Measurements from ENCODE around the gene GIMAP2.

GIMAP2 gene

GRCh38 chr7:150733482-150734095 lies 48.1 kb downstream of the GIMAP2 start:
- DNase-seq (ENCODE audit: low read depth): no peak

DNA sequence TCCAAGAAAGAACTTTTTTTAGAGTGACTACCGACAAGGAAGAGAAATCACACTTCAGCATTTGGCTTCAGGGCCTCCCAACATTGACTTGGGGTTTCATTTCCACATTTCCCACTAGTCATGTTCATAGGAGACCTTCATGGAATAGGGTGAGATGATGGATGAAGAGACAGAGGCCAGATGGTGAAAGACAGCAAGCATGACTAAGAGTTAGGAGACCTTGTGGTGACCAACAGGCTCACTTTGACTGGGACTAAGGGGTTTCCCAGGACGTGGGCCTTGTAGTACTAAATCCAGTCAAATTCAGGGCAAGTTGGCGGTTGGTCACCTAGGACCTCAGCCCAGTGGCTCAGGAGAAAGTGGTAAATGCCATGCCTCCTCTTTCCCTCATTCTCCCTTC lies 48.7 kb downstream of the GIMAP2 start:
- DNase-seq (ENCODE audit: low read depth): no peak

GRCh38 chr7:150735596-150736358 lies 50.3 kb downstream of the GIMAP2 start:
- DNase-seq (ENCODE audit: low read depth): no peak

GRCh38 chr7:150736864-150737263 lies 51.4 kb downstream of the GIMAP2 start:
- no peak for DNase-seq (ENCODE audit: low read depth)

- DNase-seq (ENCODE audit: low read depth): no peak
Measured at GRCh38 chr7:150737265-150738055, 52.0 kb downstream of the GIMAP2 start, which contains the start of gene GIMAP5. TSS of gene GIMAP5 (plus strand) at chr7:150737418. CDS start at chr7:150740885, 3,467 bp downstream.

GRCh38 chr7:150738092-150738491 lies 52.6 kb downstream of the GIMAP2 start:
- DNase-seq (ENCODE audit: low read depth): no peak

GRCh38 chr7:150738591-150739001 lies 53.1 kb downstream of the GIMAP2 start:
- no peak for DNase-seq (ENCODE audit: low read depth)

DNA sequence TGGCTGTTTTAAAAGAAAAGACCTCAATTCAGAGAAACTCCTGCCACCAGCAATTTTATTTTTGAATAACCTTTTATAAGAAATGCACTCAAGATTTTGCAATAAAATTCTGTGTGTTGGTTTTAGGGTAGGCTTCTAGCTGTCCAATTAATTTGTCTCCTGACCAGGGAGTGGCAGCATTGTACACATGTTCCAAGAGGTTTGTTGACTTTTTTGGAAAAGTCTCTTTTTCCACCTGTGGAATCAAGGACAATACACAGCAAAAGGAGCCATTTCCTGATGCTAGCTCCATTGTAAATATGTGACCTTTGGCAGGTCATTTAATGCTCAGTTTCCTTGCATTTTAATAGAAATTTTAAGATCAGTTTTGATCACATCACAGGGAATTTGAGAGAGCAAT lies 53.5 kb downstream of the GIMAP2 start:
- no peak for DNase-seq (ENCODE audit: low read depth)

DNA sequence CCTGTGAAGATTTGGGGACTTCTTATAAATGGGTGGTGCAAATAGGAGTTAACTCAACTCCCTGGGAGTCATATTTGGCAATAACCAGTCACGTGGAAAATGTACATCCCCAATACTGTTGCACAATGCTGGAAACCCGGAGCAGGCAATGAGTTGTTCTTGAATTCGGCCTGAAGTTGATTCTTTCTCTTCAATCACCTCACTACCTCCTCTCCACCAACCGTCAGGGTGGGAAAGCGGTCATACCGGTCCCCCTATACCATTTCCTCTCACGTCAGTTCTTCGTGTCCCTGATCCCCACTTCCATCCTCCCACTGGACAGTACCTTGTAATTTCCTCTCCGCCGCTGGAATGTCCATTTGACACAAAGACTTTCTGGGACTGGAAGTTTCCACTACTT lies 54.5 kb downstream of the GIMAP2 start:
- no peak for DNase-seq (ENCODE audit: low read depth)

DNA sequence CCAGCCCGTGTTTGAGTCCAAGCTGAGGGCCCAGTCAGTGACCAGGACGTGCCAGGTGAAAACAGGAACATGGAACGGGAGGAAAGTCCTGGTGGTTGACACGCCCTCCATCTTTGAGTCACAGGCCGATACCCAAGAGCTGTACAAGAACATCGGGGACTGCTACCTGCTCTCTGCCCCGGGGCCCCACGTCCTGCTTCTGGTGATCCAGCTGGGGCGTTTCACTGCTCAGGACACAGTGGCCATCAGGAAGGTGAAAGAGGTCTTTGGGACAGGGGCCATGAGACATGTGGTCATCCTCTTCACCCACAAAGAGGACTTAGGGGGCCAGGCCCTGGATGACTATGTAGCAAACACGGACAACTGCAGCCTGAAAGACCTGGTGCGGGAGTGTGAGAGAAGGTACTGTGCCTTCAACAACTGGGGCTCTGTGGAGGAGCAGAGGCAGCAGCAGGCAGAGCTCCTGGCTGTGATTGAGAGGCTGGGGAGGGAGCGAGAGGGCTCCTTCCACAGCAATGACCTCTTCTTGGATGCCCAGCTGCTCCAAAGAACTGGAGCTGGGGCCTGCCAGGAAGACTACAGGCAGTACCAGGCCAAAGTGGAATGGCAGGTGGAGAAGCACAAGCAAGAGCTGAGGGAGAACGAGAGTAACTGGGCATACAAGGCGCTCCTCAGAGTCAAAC lies 56.9 kb downstream of the GIMAP2 start:
- no peak for DNase-seq (ENCODE audit: low read depth)

All from EH (cell line).